Endodermal cell (in vitro differentiated cells): Measurements from ENCODE around the gene RNF169. TPM values are rescaled to one million over a fixed set of nuclear protein-coding genes. Genes with fewer than 3 reads are reported as not detected.
A peak's percentile ranks its signal among the peaks of the same experiment; 100 is the strongest.

Experiments used
- DNase-seq: peaks from one replicate; pipeline ENCODE4 v3.0.0-alpha.2; 2017
- H3K27ac ChIP-seq: 2 replicates; pipeline ENCODE4 v1.5.1; 2013; ENCODE audit warnings: mild to moderate bottlenecking, low read depth, low read length, moderate library complexity
- H3K27me3 ChIP-seq: 2 replicates; pipeline ENCODE4 v1.6.1; 2013; ENCODE audit warnings: mild to moderate bottlenecking, low read length, moderate library complexity; ENCODE audit not compliant: insufficient read depth, control insufficient read depth, poor library complexity, severe bottlenecking
- H3K36me3 ChIP-seq: 2 replicates; pipeline ENCODE4 v1.7.0; 2013; ENCODE audit warnings: mild to moderate bottlenecking, low read length, moderate library complexity; ENCODE audit not compliant: control insufficient read depth, insufficient read depth
- H3K4me1 ChIP-seq: one replicate; pipeline ENCODE4 v1.7.0; 2013; ENCODE audit warnings: low read length; ENCODE audit not compliant: control insufficient read depth, insufficient read depth
- H3K4me3 ChIP-seq: 2 replicates; pipeline ENCODE4 v1.5.1; 2013; ENCODE audit warnings: mild to moderate bottlenecking, low read length, moderate library complexity
- H3K9ac ChIP-seq: 2 replicates; pipeline ENCODE4 v1.6.1; 2013; ENCODE audit warnings: mild to moderate bottlenecking, low read length, moderate library complexity; ENCODE audit not compliant: poor library complexity, severe bottlenecking; ENCODE audit errors: extremely low read depth
- H3K9me3 ChIP-seq: 2 replicates; pipeline ENCODE4 v1.6.1; 2013; ENCODE audit warnings: mild to moderate bottlenecking, low read length, moderate library complexity; ENCODE audit not compliant: control insufficient read depth
- H3K27ac Mint-ChIP-seq: 2 replicates; pipeline ENCODE4 v1.8.0; 2020; ENCODE audit warnings: mixed read lengths
- H3K27me3 Mint-ChIP-seq: 2 replicates; pipeline ENCODE4 v1.8.0; 2021; ENCODE audit warnings: mild to moderate bottlenecking, mixed read lengths; ENCODE audit not compliant: insufficient read depth
- H3K36me3 Mint-ChIP-seq: 2 replicates; pipeline ENCODE4 v1.8.0; 2020; ENCODE audit warnings: low read depth, mixed read lengths
- H3K4me1 Mint-ChIP-seq: 2 replicates; pipeline ENCODE4 v1.8.0; 2020; ENCODE audit warnings: mixed read lengths
- H3K4me3 Mint-ChIP-seq: 2 replicates; pipeline ENCODE4 v1.8.0; 2020; ENCODE audit warnings: mild to moderate bottlenecking, moderate library complexity, mixed read lengths
- H3K9me3 Mint-ChIP-seq: 2 replicates; pipeline ENCODE4 v1.8.0; 2020; ENCODE audit warnings: mild to moderate bottlenecking, mixed read lengths
- WGBS, 2 experiments: methylation state at CpG; one replicate each; pipeline versions ENCODE4 v1.1.5 to v1.1.7; 2013; ENCODE audit warnings: missing lambda C conversion rate in 2 of 2, mixed read lengths in 1 of 2; ENCODE audit not compliant: insufficient coverage in 1 of 2, insufficient read length in 1 of 2; 5-methylcytosine and 5-hydroxymethylcytosine counted together
- total RNA-seq, 2 donors: library from RNA; stranded (reverse); fragmentation: NEBNext Ultra II Directional in 1 of 2; extraction: Animal tissue kit (Norgen Biotek cat#: 25700) in 1 of 2; gene quantifications; 2 replicates in 1 of 2; 3 replicates in 1 of 2; pipeline ENCODE4 v1.2.1, GENCODE V29; 2021
- TF ChIP-seq, protein P1 (sequence below): fragments of 200-600 bp; sonication (generic); conservative IDR thresholded peaks from 2 replicates; pipeline ENCODE4 v1.5.0; 2021; ENCODE audit warnings: antibody characterized with exemption, mild to moderate bottlenecking

RNF169 gene
- total RNA-seq, 2 donors from 2014 or later, result 18.3 to 23.6 TPM

DNA sequence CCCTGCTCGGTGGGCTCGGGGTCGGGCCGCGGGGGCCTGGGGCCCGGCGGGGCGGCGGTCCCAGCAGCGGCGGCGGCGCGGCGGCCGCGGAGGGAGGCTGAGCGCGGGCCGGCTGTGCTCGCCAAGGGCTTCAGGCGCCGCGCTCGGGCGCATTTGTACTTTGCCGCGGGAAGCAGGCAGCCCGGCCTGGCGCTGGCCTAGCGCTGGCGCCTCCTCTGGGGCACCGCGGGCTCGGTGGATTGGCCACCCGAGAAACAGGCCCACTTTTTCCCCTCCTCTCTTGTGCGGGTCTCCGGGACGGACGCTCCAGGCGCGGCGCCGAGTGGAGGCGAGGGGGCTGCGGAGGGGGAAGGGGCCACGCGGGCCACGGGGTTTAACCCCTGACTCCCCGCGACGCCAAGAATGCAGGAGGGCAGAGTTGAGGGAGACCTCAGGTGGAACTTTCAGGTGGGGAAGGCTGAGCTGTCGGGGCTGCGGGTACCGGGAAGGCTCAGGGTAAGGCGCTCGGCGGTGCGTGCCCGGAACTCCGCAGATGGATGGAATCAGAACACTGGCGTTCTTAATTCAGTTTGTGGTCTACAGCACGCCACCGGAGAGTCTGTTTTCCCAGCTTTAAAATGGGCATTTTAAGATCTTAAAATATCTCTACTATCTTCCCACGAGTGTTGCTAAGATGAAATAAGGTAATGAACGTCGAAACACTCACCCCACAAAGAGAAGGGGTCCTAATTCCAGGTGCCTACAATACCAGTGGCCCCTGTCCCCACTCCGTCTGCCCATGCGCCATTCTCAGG, 17.2 kb upstream of the RNF169 start, which contains the start of gene CHRDL2:
CHRDL2 (minus strand) TSS at position 126 of the 794 bp plus-strand sequence. CDS start 538 bp downstream, outside the sequence.
- peaks cover 79% of the 10 kb centered on the region for H3K27me3 Mint-ChIP-seq
- H3K27ac Mint-ChIP-seq, result no peak within 1 kb of the TSS
- H3K9ac ChIP-seq, result no peak within 1 kb of the TSS

DNA sequence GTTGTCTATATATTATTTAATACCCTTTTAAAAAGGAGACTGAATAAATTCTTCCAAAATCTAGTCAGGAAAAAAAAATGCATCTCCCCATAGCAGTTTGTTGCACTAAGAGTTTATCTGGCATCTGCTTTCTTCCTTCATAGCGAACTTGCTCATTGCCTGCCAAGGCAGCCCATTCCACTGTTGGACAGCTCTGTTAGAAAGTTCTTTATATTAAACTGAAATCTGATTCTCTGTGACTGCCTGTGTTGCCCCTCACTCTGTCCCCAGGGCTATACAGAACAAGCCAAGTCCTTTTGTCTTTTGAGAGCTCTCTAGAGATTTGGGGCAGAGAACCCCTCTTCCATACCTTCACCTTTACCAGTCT, 14.1 kb upstream of the RNF169 start:
- peaks cover 58% of the 10 kb centered on the region for H3K27me3 Mint-ChIP-seq
- no peaks in the 10 kb centered on the region for H3K36me3 Mint-ChIP-seq
- H3K27ac Mint-ChIP-seq, result no peak overlapping the region
- H3K4me1 Mint-ChIP-seq, result peaks cover 10% of the 10 kb centered on the region
- Histone ChIP-seq H3K9ac (no peak overlapping the region), H3K36me3 (no peaks in the 10 kb centered on the region), H3K4me1 (no peaks in the 10 kb centered on the region), H3K27ac (no peak overlapping the region), H3K27me3 (peaks cover 60% of the 10 kb centered on the region), H3K4me3 (no peak overlapping the region), H3K9me3 (no peaks in the 10 kb centered on the region)
- H3K4me3 Mint-ChIP-seq, result no peak overlapping the region
- no peak for DNase-seq
- no peaks in the 10 kb centered on the region for H3K9me3 Mint-ChIP-seq
- TF ChIP-seq, protein P1, sequence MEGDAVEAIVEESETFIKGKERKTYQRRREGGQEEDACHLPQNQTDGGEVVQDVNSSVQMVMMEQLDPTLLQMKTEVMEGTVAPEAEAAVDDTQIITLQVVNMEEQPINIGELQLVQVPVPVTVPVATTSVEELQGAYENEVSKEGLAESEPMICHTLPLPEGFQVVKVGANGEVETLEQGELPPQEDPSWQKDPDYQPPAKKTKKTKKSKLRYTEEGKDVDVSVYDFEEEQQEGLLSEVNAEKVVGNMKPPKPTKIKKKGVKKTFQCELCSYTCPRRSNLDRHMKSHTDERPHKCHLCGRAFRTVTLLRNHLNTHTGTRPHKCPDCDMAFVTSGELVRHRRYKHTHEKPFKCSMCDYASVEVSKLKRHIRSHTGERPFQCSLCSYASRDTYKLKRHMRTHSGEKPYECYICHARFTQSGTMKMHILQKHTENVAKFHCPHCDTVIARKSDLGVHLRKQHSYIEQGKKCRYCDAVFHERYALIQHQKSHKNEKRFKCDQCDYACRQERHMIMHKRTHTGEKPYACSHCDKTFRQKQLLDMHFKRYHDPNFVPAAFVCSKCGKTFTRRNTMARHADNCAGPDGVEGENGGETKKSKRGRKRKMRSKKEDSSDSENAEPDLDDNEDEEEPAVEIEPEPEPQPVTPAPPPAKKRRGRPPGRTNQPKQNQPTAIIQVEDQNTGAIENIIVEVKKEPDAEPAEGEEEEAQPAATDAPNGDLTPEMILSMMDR, result no peak
- WGBS, 2 experiments, result 100% methylated on average over 1 of the region's 1 CpG; no CpG with 5 or more reads in 1 of the 2 experiments

More for the DNA sequence above, 17.2 kb upstream of the RNF169 start, which contains the start of gene CHRDL2:
- Mint-ChIP-seq H3K9me3 (no peaks in the 10 kb centered on the region), H3K36me3 (no peaks in the 10 kb centered on the region), H3K4me3 (peak within 1 kb of the TSS; percentile 58), H3K4me1 (peaks cover 10% of the 10 kb centered on the region)
- 16 to 65% methylated on average over 14 to 69 of the region's 69 CpGs for WGBS, 2 experiments
- Histone ChIP-seq H3K4me1 (no peaks in the 10 kb centered on the region), H3K27ac (no peak within 1 kb of the TSS), H3K36me3 (no peaks in the 10 kb centered on the region), H3K4me3 (peak within 1 kb of the TSS; percentile 69), H3K9me3 (no peaks in the 10 kb centered on the region), H3K27me3 (peaks cover 85% of the 10 kb centered on the region)
- peak; percentile 74 for DNase-seq
- TF ChIP-seq, protein P1, result no peak

DNA sequence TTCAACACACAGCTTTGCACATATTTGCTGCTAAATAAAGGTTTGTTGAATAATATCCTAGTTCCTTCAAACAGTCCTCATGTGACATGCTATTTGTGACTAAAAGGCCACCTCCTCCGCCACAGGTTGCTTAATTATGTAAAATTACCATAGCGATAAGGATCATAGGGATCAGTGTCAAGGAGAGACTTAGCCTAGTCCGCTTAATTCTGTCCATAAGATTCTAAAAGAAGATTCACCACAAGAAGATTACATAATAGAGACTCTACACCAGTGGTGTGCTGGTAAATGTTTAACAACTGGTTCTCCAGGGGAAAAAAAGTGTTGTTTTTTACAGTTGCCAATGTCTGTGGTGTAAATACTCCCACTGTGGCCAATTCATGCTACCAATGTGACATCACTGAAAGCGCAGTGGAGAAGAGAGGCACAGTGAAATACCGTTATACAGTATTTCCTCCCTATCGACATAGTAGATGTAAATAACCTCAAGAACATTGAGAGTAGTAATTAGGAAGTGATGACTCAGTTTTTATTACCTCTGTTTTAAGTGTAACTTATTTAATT, 13.2 kb upstream of the RNF169 start:
- 95% methylated on average over 6 of the region's 6 CpGs; no CpG with 5 or more reads in 1 of the 2 experiments for WGBS, 2 experiments
- peaks cover 7% of the 10 kb centered on the region for H3K9me3 Mint-ChIP-seq
- H3K27ac Mint-ChIP-seq, result no peak overlapping the region
- Histone ChIP-seq H3K4me3 (no peak overlapping the region), H3K4me1 (no peaks in the 10 kb centered on the region), H3K36me3 (no peaks in the 10 kb centered on the region), H3K9ac (no peak overlapping the region), H3K9me3 (peaks cover 7% of the 10 kb centered on the region), H3K27me3 (peaks cover 51% of the 10 kb centered on the region), H3K27ac (no peak overlapping the region)
- TF ChIP-seq, protein P1, result no peak
- H3K4me1 Mint-ChIP-seq, result peaks cover 10% of the 10 kb centered on the region
- H3K4me3 Mint-ChIP-seq, result no peak overlapping the region
- peaks cover 49% of the 10 kb centered on the region for H3K27me3 Mint-ChIP-seq
- H3K36me3 Mint-ChIP-seq, result no peaks in the 10 kb centered on the region
- no peak for DNase-seq
